ENCODE results near the gene DOCK6. TPM values are rescaled to one million over a fixed set of nuclear protein-coding genes. Genes with fewer than 3 reads are reported as not detected.
"Not testable (repeated sequence)": the region's sequence is repeated elsewhere in the genome, so short reads cannot be mapped to it uniquely, and the experiment has no call there.

Gene DOCK6
- total RNA-seq, 1 donor from 2014 or later: 342 TPM

DNA sequence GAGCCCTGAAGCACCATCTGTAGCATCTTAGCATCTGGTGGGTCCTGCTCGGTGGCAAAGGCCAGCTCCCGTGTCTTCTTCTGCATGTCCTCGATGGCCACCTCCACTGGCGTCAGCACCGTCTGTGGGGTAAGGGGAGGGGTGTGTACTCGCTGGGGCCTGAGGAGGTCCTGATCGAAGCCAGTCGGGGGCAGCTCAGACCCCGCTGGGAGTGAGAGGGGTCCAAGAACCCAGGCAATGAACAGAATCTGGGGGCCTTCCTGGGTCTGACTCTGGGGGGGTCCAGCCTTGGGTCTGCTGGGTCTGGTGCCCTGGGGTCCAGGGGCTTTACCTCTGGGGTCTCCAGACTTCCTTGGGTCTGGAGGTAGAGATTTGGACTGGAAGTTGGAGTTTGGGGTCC is 61.4 kb downstream of the DOCK6 start:
- no peak for DNase-seq (ENCODE audit: extremely low read depth, low read depth, low spot score)

DNA sequence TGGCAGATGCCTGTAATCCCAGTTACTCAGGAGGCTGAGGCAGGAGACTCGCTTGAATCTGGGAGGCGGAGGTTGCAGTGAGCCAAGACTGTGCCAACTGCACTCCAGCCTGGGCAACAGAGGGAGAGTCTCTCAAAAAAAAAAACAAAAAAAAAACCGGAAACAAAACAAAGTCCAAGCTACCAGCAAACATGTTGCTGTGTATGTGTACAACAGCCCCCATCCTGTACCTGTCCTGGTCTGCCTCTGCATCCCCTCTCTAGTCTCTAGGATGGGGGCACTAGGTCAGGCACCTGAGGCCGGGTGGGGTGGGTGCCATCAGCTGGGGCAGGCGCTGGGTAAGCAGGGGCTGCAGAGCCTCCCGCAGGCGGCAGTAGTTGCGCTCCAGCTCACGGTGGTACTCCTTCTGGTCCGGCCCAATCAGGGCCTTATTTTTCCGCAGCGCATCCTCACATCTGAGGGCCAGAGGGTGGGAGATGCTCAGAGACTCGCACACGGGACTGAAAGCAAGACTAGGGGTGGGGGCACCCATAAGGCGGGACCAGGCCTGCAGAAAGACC is 62.2 kb downstream of the DOCK6 start:
- no peak for DNase-seq (ENCODE audit: extremely low read depth, low read depth, low spot score)

- no peak for DNase-seq (ENCODE audit: extremely low read depth, low read depth, low spot score)
Observed at GRCh38 chr19:11199517-11199916, 62.8 kb downstream of the DOCK6 start.

- DNase-seq (ENCODE audit: extremely low read depth, low read depth, low spot score): no peak
Observed at GRCh38 chr19:11198769-11199424, 63.4 kb downstream of the DOCK6 start.

DNA sequence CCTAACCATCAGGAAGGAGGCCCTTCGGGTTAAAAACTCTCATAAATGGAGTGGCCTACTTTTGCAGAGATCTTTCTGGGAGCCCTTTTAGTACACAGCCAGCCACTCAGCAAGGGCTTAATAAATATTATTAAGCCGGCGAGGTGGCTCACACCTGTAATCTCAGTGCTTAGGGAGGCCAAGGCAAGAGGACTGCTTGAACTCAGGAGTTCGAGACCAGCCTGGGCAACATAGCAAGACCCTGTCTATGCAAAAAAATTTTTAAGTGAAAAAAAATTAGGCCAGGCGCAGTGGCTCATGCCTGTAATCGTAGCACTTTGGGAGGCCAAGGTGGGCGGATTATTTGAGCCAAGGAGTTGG is 64.2 kb downstream of the DOCK6 start:
- no peak for DNase-seq (ENCODE audit: extremely low read depth, low read depth, low spot score)

- no peak for DNase-seq (ENCODE audit: extremely low read depth, low read depth, low spot score)
Observed at GRCh38 chr19:11197291-11198174, 64.8 kb downstream of the DOCK6 start, which contains the start of gene KANK2. Gene KANK2, minus strand, starts transcription at chr19:11197545. Its CDS starts 3,034 bp downstream, at chr19:11194511.

GRCh38 chr19:11196406-11197287 is 65.7 kb downstream of the DOCK6 start:
- no peak for DNase-seq (ENCODE audit: extremely low read depth, low read depth, low spot score)

DNA sequence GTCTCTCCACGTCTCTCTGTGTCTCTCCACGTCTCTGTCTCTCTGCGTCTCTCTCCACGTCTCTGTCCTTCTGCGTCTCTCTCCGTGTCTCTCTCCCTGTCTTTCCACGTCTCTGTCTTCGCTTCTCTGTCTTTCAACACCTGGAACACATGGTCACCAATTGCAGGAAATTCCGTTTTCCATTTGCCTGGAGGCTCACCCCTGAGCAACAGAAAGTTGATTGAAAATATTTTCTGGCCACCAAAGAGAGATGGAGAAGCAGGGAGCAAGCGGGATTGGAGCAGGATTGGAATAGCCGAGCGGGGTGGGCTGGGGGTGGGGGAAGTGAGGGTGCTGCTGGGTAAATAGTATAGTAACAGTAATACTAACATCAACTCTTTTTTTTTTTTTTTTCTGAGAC is 66.6 kb downstream of the DOCK6 start:
- DNase-seq (ENCODE audit: extremely low read depth, low read depth, low spot score): no peak

GRCh38 chr19:11194656-11195558 is 67.4 kb downstream of the DOCK6 start:
- DNase-seq (ENCODE audit: extremely low read depth, low read depth, low spot score): no peak

- DNase-seq (ENCODE audit: extremely low read depth, low read depth, low spot score): no peak
Observed at GRCh38 chr19:11194173-11194572, 68.2 kb downstream of the DOCK6 start.

GRCh38 chr19:11192957-11193939 is 69.1 kb downstream of the DOCK6 start:
- no peak for DNase-seq (ENCODE audit: extremely low read depth, low read depth, low spot score)

DNA sequence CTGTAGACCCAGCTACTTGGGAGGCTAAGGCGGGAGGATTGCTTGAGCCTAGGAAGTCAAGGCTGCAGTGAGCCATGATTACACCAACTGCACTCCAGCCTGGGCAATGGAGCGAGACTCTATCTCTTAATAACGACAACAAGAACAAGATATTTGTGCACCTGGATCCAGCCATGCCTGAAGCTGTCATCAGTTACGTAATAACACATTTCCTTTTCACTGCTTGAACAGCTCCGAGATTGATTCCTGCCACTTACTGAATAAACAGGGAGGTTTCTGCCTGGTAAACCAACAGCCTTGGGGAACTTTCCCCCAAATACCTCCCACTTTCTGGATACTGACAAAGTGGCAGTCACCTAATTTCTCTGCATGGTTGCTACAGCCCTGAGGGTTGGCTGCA is 70.4 kb downstream of the DOCK6 start:
- DNase-seq (ENCODE audit: extremely low read depth, low read depth, low spot score): no peak

- no peak for DNase-seq (ENCODE audit: extremely low read depth, low read depth, low spot score)
Observed at GRCh38 chr19:11191273-11191755, 71.0 kb downstream of the DOCK6 start.

DNA sequence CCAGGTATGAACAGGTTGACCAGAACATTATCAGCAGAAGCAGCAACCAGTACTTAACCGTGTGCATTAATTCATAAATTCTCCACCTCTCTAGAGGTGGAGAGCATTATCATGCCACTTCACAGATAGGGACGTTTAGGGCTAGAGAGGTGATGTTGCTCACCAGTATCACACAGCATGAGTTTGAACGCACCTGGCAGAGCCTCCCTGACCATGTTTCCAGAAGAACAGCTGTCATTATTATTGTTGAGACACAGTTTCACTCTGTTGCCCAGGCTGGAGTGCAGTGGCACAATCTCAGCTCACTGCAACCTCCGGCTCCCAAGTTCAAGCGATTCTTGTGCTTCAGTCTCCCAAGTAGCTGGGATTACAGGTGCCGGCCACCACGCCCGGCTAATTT is 71.8 kb downstream of the DOCK6 start:
- DNase-seq (ENCODE audit: extremely low read depth, low read depth, low spot score): no peak

GRCh38 chr19:11187441-11187840 is 74.9 kb downstream of the DOCK6 start:
- no peak for DNase-seq (ENCODE audit: extremely low read depth, low read depth, low spot score)

DNA sequence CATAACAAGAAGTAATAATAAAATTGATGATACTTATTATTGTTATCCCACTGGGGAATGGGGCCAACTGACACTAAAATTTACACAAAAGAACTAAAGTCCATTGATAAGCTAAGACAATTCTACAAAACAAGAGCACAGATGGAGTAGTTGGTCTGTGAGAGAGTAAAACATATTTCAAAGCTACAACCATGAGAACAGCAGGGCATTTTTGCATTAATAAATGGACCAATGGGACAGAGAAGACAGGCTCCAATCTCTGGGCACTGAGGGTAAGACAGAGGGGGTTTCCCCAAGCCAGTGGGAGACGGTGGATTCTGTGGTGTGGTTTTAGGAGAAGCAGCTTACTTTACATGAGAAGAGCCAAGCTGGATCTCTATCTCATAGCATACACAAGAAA is 79.3 kb downstream of the DOCK6 start:
- no peak for DNase-seq (ENCODE audit: extremely low read depth, low read depth, low spot score)

DNA sequence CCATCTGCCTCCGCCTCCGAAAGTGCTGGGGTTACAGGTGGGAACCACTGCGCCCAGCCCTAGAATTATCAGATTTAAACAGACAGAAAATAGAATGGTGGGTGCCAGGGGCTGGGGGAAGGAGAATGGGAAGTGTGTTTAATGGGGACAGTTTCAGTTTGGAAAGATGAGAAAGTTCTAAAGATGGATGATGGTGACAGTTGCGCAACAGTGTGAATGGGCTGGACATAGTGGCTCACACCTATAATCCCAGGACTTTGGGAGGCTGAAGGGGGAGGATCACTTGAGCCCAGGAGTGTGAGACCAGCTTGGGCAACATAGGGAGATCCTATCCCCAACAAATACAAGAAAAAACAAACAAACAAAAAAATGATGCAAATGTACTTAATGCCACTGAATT is 80.8 kb downstream of the DOCK6 start:
- DNase-seq (ENCODE audit: extremely low read depth, low read depth, low spot score): no peak

- not testable (repeated sequence) for DNase-seq (ENCODE audit: extremely low read depth, low read depth, low spot score)
Observed at GRCh38 chr19:11180975-11181374, 81.3 kb downstream of the DOCK6 start.

Data from glomerular endothelial cell (primary cell).